T-helper 1 cell (primary cell): ENCODE measurements around the gene TXNL4A.

Experiments
- DNase-seq, 5 donors: peaks; one replicate each; pipeline ENCODE4 v3.0.0-alpha.2; 2012 to 2020

The TXNL4A gene

GRCh38 chr18:79947881-79948610 lies 40.3 kb downstream of the TXNL4A start:
- DNase-seq, result no peak

- no peak for DNase-seq
These were observed 41.2 kb downstream of the TXNL4A start for GRCh38 chr18:79947054-79947755.

GRCh38 chr18:79945118-79946042 lies 43.0 kb downstream of the TXNL4A start:
- no peak for DNase-seq

- DNase-seq, result no peak
These were observed 43.6 kb downstream of the TXNL4A start for GRCh38 chr18:79944746-79945117.

DNA sequence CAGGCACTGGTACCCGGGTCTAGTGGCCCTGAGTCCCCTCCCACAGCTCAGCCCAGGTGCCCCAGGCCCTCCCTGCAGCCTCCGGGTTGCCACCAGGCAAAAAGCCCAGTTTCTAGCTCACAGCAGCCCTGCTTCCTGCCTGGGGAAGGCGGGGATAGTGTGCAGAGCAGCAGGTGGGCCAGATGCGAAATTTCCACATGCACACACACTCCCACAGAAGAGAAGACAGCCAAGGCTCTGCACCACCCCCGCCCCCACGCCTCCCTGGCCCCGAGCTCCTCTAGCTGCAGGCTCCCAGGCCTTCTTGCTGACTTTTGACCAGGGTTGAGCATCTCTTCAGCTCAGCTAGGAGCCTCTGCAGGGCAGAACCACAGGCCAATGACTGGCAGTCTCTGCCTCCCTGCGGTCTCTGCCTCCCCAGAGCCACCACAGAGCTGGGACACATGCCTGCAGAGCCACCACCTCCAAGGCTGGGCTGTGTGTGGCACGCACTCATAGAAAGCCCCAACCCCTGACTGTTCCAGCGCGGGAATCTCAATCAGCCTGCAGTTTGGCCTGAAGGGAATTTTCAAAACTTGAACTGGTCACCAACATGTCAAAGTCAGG lies 44.1 kb downstream of the TXNL4A start:
- DNase-seq, result peak in 1 of 5 donors; percentile 50

DNA sequence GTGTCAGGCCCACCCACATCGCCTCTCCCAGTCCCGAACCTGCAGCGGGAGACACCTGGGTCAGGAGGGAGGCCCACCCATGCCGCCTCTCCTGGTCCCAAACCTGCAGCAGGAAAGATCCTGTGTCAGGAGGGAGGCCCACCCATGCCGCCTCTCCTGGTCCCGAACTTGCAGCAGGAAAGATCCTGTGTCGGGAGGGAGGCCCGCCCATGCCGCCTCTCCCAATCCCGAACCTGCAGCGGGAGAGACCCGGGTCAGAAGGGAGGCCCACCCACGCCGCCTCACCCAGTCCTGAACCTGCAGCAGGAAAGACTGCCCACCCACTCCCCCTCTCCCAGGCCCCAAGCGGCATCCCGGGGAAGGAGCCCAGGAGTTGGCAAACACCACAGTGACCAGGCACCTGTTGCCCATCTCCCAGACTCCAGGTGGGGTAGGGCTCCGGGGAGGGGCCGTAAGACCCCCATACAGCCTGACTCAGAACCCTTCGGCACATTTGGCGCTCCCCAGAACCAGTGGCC lies 44.7 kb downstream of the TXNL4A start:
- DNase-seq, result no peak

DNA sequence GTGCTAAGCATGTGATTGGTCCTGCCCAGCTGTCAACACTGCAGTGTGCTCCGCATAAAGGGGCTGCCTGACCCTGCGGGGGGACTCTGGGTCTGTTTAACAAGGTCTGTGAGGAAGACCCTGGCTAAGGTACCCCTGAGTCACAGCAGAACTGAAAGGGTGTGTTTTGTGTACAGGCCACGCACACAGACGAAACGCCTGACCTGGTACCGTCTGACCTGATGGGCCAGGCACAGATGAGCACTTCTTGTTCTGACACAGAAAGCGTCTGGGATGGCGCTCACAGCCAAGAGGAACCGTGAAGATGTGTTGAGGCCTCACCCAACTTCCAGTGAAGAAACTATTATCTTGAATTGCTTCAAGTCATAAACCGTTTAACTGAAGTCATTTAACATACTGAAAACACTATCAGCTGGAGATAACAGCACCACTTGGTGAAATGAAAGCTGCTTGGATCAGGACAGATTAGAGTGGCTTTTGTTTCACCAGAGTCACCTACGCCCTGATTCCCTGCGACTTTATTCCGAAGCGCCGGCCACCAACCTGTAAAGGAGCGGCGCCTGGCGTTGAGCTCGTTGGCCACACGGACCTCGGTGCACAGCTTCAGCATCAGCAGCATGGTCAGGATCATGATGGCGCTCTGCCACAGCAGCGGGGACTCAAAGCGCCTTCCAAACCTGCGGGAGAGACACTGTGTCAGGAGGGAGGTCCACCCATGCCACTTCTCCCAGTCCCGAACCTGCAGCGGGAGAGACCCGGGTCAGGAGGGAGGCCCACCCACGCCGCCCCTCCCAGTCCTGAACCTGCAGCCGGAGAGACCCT lies 45.4 kb downstream of the TXNL4A start:
- no peak for DNase-seq

DNA sequence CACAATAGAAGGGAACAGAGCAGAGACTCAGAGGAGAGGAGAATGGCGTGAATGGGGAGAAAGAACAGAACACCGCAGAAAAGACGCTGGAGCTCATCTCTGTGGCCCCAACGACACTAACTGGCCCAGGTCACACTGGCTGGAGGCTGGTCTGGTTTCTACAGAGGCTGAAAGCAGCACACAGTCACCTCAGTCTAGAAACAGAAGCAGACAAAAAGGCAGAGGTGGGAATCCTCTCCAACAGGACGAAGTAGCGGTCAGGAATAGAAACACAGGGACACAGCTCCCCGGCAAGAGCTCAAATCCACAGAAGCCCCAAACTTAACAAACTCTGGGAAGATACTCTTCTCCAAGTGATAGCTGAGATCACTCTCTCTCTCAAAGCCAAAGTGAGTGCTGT lies 46.2 kb downstream of the TXNL4A start:
- no peak for DNase-seq

DNA sequence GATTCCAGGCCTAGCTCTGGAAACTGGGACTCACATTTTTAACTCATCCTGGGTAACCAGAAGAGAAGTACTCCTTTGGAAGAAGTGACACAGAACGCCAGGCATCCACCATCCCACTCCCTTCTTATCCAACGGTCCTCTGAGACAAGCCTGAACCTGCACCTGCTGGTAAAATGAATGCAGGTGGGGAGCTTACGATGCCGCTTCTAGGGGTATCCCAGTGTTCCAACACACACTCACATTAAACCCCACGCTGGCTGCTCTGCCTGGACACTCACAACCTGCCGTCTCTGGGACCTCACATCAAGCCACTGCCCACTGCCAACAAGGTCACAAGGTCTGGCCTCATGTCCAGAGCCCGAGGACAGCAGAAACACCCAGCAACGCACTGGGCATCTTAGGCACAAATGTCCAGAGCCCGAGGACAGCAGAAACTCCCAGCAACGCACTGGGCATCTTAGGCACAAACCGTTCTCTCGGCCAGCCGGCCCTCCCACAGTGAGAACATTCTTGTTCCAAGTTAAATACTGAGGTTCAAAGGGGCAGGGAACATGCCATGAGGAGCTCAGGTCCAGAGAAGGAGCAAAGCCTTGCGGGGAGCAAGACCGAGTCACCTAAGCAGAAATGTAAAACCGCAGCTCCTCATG lies 46.8 kb downstream of the TXNL4A start:
- DNase-seq, result no peak

- no peak for DNase-seq
These were observed 47.4 kb downstream of the TXNL4A start for GRCh38 chr18:79940814-79941472.

- no peak for DNase-seq
These were observed 48.1 kb downstream of the TXNL4A start for GRCh38 chr18:79940126-79940813.

GRCh38 chr18:79939096-79939495 lies 49.3 kb downstream of the TXNL4A start:
- DNase-seq, result no peak

DNA sequence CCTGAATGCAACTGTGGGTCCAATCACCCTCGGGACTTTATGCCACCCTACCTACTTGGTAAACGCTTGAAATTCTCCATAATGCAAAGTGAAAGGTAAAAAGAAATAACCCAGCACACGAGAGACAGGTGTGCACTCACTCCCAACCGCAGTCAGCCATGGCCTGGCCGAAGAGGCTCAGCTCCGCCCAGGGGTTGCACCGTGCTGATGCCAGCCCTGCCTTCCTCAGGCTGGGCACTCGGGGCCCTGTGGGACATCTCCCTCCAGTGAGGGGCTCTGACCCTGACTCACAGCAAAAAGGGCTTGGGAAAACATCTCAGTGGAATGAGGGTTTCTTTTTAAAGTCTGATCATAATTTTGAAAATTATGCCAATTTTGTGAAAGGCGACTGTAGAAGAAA lies 50.2 kb downstream of the TXNL4A start:
- DNase-seq, result no peak

DNA sequence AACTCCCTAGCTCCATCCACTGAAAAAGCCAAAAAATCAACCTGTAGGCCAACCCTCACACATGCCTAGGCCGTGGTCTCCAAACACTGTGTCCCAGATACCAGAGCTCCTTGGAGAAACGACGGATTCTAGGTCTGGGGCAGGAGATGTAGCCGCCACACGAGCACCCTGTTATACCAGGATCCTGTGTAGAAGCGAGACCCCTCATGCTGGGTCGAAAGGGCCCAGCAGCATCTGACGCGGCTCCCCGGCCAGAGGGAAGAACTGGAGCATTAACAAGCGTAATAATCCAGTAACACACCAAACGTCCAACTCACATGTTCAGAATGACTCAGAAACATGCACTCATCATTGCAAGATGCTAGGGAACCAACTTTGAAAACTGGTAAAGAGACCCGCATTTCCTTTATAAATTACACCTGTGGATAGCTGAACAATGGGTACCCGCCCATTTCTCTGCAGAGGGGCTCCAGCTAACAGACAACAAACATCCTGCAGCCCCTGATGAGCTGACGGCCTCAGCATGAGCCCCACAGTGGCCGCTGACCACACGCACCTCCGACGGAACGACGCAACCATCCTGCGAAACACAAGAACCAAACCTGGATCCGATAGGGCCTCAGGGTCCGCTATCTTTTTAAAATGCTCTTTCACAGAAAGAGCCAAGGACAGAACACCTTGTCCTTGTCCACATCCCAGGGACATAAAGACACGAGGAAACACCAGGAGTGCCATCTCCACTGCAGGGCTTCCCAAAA lies 51.1 kb downstream of the TXNL4A start:
- DNase-seq, result no peak

DNA sequence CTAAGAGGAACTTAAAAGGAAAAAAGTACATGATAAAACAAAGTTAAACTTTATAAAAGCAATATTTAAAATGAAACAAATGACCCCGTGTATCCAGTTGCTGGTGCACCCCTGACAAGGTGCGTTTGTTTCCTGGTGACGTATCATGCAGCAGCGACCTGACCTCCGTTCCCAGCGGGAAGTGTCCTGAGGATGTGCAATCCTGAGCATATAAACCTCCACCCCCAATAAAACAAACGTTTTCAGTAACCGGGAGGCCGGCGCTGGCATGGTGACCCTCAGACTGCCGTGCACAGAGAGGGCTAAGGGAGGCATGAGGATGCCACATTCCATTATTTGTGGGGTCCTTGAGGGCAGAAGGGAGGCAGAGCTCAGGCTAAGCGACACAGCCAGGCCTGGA lies 51.7 kb downstream of the TXNL4A start:
- no peak for DNase-seq

GRCh38 chr18:79935925-79936324 lies 52.4 kb downstream of the TXNL4A start:
- no peak for DNase-seq

DNA sequence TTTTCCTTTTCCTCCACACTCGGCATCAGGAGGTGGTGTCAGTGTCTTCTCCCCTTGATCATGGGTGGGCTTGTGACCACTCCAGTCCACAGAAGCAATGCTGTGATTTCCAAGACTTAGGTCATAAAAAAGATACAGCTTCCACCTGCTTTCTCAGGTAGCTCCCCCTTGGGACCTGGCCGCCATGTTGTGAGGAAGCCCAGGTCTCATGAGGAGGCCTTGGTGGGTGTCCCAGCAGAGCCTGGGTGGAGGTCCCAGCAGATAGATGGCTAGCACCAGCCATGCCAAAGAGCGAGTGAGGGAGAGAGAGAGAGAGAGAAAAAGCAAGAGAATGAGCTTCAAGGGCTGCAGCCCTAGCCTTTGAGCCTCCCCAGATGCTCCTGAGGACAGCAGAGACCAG lies 52.9 kb downstream of the TXNL4A start:
- DNase-seq, result no peak

GRCh38 chr18:79935098-79935480 lies 53.3 kb downstream of the TXNL4A start:
- no peak for DNase-seq
